ENCODE data around the gene MAN2C1.
"Not testable (repeated sequence)": the region's sequence is repeated elsewhere in the genome, so short reads cannot be mapped to it uniquely, and the experiment has no call there.

The MAN2C1 gene

GRCh38 chr15:75360856-75361255 lies 7.6 kb downstream of the MAN2C1 start:
- DNase-seq = no peak

GRCh38 chr15:75360391-75360790 lies 8.0 kb downstream of the MAN2C1 start:
- DNase-seq = no peak

DNA sequence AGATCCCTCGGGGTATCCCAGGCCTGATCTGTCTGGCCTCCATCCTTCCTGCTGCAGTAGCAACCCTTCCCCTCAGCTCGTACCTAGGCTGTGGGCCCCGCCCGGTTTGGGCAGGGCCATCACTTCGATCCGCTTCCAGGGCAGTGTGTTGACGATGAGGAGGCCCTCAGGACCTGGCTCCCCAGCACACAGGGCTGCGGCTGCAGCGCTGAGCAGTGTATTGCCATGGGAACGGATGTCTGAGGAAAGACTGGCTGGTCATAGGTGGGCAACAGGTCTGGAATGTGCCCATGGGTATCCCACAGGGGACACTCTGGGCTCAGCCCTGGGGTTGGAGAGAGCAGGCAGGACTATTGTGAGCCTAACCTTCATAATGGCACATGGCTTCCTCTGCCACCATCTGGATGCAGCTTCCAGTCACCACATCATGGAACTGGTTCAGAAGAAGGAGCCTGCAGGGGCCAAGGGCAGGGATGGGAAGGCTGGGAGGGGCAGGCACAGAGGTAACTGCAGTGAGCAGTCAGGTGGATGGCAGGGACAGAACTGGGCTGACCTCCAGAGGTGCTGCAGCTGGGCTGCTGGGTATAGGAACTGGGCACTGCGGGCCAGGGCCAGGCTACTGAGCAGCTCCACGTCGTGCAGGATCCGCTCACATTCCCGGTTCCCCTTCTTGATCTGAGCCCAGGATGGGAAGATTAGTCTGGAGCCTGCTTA lies 8.7 kb downstream of the MAN2C1 start:
- DNase-seq = no peak

DNA sequence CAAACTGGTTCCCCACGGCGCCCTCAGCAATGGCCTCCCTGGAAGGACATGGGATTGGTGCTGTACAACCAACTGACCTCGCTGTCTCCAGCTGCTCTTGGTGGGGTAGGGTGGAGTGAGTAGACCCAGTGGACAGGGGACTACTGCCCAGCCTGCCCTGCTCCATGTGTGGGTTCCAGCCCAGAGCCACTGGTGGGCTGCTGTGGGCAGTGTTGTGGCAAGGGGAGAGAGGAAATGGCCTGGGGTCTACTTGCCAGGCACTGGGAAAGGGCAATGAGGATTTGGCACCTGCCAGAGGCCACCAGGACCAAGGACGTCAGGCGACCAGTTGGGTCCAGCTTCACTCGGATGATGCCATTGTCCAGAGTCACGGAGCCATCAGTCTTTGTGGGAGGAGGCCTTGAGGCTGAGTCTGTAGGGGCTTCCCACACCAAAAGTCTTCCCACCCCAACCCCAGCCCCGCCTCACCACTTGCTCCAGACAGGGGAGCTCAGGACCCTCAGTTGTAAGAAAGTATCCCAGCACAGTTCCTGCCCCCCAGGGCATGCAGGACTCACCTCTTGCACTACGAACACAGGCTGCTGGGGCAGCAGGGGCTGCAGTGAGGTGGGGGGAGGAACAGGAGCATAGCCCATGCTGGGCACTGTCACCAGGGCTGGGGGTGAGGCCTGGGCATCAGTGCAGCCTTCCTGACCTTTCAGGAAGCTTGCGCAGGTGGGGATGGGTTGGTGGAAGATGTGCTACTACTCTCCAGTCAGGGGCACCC lies 9.5 kb downstream of the MAN2C1 start:
- no peak for DNase-seq

GRCh38 chr15:75357976-75358673 lies 10.3 kb downstream of the MAN2C1 start:
- no peak for DNase-seq

- DNase-seq = no peak
Observed at GRCh38 chr15:75356517-75356916, 11.9 kb downstream of the MAN2C1 start.

DNA sequence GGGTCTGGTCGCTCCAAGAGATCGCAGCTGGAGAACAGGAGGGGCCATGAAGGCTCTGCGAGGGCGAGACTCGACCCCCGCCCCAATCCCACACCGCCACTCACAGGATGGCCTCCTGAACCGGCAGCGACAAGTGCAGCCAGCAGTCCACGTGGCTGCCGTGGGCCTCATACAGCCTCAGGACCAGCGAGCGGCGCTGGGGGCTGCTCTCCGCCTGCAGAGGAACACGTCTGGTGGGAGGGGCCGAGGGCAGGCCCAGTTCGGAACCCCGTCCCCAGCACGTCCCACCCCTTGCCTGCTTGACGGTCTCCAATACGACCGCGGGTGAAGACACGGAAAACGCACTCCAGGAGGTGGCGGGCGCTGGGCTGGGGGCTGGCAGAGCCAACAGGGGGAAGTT lies 12.4 kb downstream of the MAN2C1 start:
- no peak for DNase-seq

DNA sequence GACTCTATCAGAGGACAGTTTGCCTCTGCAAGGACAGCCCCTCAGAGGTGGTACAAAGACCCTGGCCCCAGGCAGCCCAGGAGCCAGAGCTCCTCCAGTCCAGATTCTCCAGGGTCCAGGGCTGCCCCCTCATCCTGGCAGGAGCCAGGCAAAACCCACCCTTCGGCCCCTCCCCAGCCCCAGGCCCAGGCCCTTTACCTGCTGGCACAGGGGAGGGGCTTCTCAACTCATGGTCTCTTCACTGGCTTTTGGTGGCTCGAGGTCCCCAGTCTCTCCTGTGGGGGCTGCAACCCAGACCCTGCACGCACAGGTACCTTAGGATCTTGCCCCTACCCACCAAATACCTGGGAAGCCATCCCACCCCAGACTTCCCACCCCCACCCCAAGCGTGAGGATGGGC lies 13.0 kb downstream of the MAN2C1 start:
- DNase-seq = no peak

- no peak for DNase-seq
Observed at GRCh38 chr15:75354454-75354853, 14.0 kb downstream of the MAN2C1 start.

DNA sequence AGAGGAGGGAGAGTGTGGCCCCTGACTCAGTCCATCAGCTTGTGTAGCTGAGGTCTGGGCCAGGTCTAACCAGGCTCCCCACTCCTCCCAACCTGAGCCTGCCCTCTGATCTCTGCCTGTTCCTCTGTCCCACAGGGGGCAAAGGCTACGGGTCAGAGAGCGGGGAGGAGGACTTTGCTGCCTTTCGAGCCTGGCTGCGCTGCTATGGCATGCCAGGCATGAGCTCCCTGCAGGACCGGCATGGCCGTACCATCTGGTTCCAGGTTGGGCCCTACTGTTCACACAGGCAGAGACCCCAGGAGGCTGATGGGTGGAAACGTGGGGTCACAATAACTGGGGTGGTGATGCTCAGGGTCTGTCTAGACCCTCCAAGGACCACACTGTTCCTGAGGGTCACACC lies 14.8 kb downstream of the MAN2C1 start:
- DNase-seq = no peak

GRCh38 chr15:75352186-75353080 lies 16.0 kb downstream of the MAN2C1 start:
- DNase-seq = no peak

GRCh38 chr15:75350601-75351361 lies 17.6 kb downstream of the MAN2C1 start:
- DNase-seq = no peak

DNA sequence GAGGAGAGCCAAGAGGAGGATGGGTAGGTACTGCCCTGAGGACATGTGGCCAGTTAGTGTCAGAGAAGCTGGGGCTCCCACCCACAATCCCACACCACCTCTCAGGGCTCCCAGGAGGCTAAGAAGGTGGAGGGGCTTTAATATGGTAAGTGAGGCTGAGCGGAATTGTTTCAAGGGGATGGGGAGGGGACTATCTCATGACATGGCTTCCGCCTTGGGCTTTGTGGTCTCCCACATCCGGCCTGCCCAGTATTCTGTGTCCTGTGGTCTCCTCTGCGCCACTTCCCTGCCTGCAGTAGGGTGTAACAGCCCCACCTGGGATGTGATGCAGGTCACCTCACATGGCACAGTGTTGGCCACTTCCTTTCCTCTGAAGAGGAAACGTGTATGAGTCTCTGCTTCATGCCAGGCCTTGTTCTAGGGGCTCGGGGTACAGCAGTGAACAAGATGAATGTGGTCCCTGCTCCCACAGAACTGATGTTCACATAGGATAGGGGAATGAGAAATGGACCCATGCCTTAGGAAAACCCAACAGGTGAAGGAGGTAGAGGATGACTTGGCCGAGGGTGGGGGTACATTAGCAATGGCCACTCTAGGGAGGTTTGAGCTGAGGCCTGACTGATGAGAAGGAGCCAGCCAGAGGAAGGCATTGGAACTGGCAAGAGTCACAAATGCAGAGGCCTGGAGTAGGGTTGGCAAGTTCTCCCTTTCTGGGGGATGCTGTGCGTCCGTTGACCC lies 18.4 kb downstream of the MAN2C1 start:
- DNase-seq = peak; percentile 67

- DNase-seq = not testable (repeated sequence)
Observed at GRCh38 chr15:75349351-75349669, 19.1 kb downstream of the MAN2C1 start.

DNA sequence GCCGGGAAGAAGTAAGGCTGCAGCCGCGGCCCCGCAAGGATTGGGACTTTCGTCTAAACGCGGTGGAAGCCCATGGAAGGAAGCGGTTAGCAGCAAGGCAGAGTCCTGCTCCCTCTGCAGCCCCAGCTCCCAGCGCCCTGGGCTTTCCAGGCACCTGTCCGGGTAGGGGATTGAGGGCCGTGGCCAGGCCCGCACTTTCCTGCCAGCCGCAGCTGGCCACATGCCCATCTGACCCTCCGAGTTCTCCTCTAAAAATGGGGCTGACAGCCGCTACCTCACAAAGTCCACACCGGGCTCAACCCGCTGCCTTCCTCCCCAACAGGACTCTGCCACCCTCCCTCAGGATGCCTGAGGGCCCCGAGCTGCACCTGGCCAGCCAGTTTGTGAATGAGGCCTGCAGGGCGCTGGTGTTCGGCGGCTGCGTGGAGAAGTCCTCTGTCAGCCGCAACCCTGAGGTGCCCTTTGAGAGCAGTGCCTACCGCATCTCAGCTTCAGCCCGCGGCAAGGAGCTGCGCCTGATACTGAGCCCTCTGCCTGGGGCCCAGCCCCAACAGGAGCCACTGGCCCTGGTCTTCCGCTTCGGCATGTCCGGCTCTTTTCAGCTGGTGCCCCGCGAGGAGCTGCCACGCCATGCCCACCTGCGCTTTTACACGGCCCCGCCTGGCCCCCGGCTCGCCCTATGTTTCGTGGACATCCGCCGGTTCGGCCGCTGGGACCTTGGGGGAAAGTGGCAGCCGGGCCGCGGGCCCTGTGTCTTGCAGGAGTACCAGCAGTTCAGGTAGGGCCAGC lies 19.7 kb downstream of the MAN2C1 start:
- no peak for DNase-seq

DNA sequence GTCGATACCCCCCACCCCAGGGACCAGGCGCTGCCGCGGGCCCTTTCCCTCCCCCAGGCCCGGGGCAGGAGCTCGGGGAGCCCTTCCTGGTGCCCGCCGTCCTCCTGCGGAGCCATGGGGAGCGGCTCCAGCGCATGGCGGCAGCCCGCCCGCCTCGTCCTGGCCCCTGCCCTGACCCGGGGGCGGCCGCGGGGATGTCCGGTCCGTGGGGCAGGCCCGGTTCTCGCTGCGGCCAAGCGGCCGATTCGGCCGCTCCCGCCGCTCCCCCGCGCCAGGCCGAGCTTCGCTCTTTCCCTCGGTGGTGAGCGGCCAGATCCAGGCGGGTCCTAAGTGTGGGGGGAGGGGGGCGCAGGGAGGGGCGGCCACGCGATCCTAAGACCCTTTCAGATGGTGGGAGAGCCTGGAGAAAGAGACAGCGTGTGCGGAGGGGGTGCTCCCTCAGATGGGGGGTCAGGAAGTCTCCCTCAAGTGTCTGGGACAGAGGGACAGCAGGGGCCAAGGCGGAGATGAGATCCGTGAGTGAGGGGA lies 20.3 kb downstream of the MAN2C1 start:
- peak; percentile 44 for DNase-seq

DNA sequence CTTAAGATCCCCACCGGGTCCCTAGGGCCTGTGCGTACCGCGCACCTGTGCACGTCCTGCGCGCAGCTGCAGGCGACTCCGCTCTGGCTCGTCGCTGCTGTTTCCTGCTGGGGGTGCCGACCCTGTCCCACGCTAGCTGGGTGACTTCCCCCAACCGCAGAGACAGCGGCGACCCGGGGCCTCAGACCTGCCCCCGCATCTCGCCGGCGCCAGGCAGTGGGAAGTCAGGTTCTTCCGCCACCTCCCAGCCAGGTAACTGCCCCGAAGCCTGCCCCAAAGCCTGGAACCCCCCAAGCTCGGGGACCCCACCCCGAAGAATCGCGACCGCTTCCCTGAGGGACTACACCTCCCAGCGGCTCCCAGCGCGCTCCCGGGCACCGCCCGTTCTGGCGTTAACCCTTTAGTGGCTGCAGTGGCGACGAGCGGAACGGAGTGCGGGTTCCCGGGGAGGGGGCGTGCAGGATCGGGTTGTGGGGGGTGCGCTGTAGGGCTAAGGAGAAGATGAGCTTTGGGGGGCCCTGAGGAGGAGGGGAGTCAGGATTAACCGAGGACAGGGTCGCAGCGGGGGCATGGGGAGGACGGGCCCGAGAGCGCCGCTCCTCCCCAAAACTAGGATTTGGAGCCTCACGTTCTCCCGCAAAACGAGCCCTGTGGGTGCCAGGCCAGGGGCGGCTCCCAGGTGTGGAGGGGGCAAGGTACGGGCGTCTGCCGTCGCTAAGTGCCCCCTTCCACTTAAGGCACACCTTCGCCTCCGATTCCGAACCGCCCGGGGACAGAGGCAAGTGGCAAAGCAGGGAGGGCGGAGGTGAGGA lies 21.0 kb downstream of the MAN2C1 start:
- DNase-seq = peak; percentile 73

GRCh38 chr15:75346796-75347221 lies 21.6 kb downstream of the MAN2C1 start, which contains the start of gene NEIL1:
NEIL1 (plus strand) TSS chr15:75347039; CDS start chr15:75348906, 1,867 bp downstream.
- DNase-seq = peak; percentile 11

GRCh38 chr15:75343953-75344352 lies 24.5 kb downstream of the MAN2C1 start:
- DNase-seq = not testable (repeated sequence)

All from CD4-positive, alpha-beta T cell treated with Interleukin-6 for 4 hours (primary cell).